HCT116 (cell line): Measurements from ENCODE around the gene SCFD2. TPM values are rescaled to one million over a fixed set of nuclear protein-coding genes. Genes with fewer than 3 reads are reported as not detected.

ENCODE experiments used
- ATAC-seq: fragments of 200-7000 bp; cut with Tn5 transposase; 2 replicates; pipeline ENCODE4 v1.9.1; 2020; ENCODE audit warnings: mild to moderate bottlenecking, moderate library complexity
- BruUV-seq: library from RNA; stranded (reverse); fragments of 400-500 nt; replicated peaks from 2 replicates; lab custom pipeline; 2021; lab: Mats Ljungman, UMichigan
- CTCF ChIA-PET: fragments of 300-600 bp; sonication (Branson Sonifier 250); formaldehyde crosslinking; loops from one replicate; lab custom pipeline; 2021; ENCODE audit warnings: antibody characterized with exemption; lab: Charles Lee
- POLR2A ChIA-PET: fragments of 300-600, 350-600 bp; sonication (Branson Sonifier 250); formaldehyde crosslinking; loops from one replicate; lab custom pipeline; 2021; ENCODE audit warnings: antibody characterized with exemption; lab: Charles Lee
- RAD21 ChIA-PET, 2 experiments: fragments of 300-600 bp; sonication (Branson Sonifier 250); formaldehyde crosslinking; loops; one replicate each; lab custom pipeline; 2023; ENCODE audit warnings: low total read pairs in 2 of 2; ENCODE audit not compliant: uncharacterized antibody in 2 of 2, unreplicated experiment in 2 of 2, low non-redundant PET in 1 of 2; lab: Charles Lee
- DNase-seq: peaks from one replicate; pipeline ENCODE4 v3.0.0-alpha.2; 2010; ENCODE audit warnings: low read depth, low spot score
- H2AFZ ChIP-seq: fragments of 200-600 bp; shearing (Covaris generic), sonication (generic); 2 replicates; pipeline ENCODE4 v1.6.1; 2017; ENCODE audit warnings: low read depth, mixed run types, mixed read lengths, antibody characterized with exemption, low read length; ENCODE audit not compliant: poor library complexity, severe bottlenecking
- H3K27ac ChIP-seq: 2 replicates; pipeline ENCODE4 v1.5.1; 2012; ENCODE audit warnings: low read depth, low read length
- H3K27me3 ChIP-seq: fragments of 200-600 bp; sonication (generic); 2 replicates; pipeline ENCODE4 v1.6.1; 2016; ENCODE audit warnings: mixed run types, low read length, mixed read lengths; ENCODE audit not compliant: insufficient read depth
- H3K36me3 ChIP-seq, 2 experiments: fragments of 200-500 bp in 1 of 2; fragments of 200-600 bp in 1 of 2; sonication (Bioruptor generic) in 1 of 2; sonication (generic) in 1 of 2; 2 replicates each; pipeline versions ENCODE4 v1.5.1 to v1.6.1; 2014 to 2016; ENCODE audit warnings: low read length in 2 of 2, inconsistent platforms in 1 of 2, mixed read lengths in 1 of 2, mixed run types in 1 of 2; ENCODE audit not compliant: insufficient read depth in 2 of 2, control insufficient read depth in 1 of 2
- H3K4me1 ChIP-seq, 2 experiments: fragments of 200-600 bp in 1 of 2; sonication (generic) in 1 of 2; 2 replicates each; pipeline versions ENCODE4 v1.5.1 to v1.6.1; 2012 to 2017; ENCODE audit warnings: low read length in 2 of 2, inconsistent platforms in 1 of 2, mild to moderate bottlenecking in 1 of 2, mixed read lengths in 1 of 2, mixed run types in 1 of 2, moderate library complexity in 1 of 2; ENCODE audit not compliant: insufficient read depth in 2 of 2, control insufficient read depth in 1 of 2
- H3K4me2 ChIP-seq: fragments of 200-600 bp; sonication (generic); 2 replicates; pipeline ENCODE4 v1.6.1; 2017; ENCODE audit warnings: mixed run types, low read length, mixed read lengths
- H3K4me3 ChIP-seq, 2 experiments: fragments of 200-600 bp in 1 of 2; sonication (generic) in 1 of 2; replicated peaks in 1 of 2; 2 replicates each; pipeline ENCODE4 v1.5.1; 2011 to 2016; ENCODE audit warnings: low read length in 2 of 2, control low read depth in 1 of 2, low read depth in 1 of 2, mild to moderate bottlenecking in 1 of 2, mixed read lengths in 1 of 2, mixed run types in 1 of 2
- H3K79me2 ChIP-seq: fragments of 200-600 bp; sonication (generic); 2 replicates; pipeline ENCODE4 v1.6.1; 2017; ENCODE audit warnings: mild to moderate bottlenecking, mixed run types, low read length, moderate library complexity, mixed read lengths; ENCODE audit not compliant: insufficient read depth
- H3K9ac ChIP-seq: fragments of 200-600 bp; sonication (generic); 2 replicates; pipeline ENCODE4 v1.6.1; 2016; ENCODE audit warnings: low read length, mixed read lengths
- H3K9me2 ChIP-seq: fragments of 200-600 bp; sonication (generic), shearing (Covaris generic); 2 replicates; pipeline ENCODE4 v1.6.1; 2017; ENCODE audit warnings: mixed run types, mild to moderate bottlenecking, moderate library complexity; ENCODE audit not compliant: insufficient read depth
- H3K9me3 ChIP-seq, 2 experiments: fragments of 200-500 bp in 1 of 2; fragments of 200-600 bp in 1 of 2; sonication (Bioruptor generic) in 1 of 2; sonication (generic) in 1 of 2; 2 replicates each; pipeline ENCODE4 v1.6.1; 2014 to 2017; ENCODE audit warnings: low read length in 2 of 2, mixed read lengths in 2 of 2, inconsistent platforms in 1 of 2, low read depth in 1 of 2, mild to moderate bottlenecking in 1 of 2, mixed run types in 1 of 2, moderate library complexity in 1 of 2; ENCODE audit not compliant: control insufficient read depth in 1 of 2, insufficient read depth in 1 of 2
- H4K20me1 ChIP-seq: fragments of 200-600 bp; sonication (generic), shearing (Covaris generic); 2 replicates; pipeline ENCODE4 v1.6.1; 2017; ENCODE audit warnings: mixed run types, mild to moderate bottlenecking, moderate library complexity; ENCODE audit not compliant: insufficient read depth
- ATF3 ChIP-seq: IDR thresholded peaks from 2 replicates; pipeline ENCODE4 v1.6.1; 2012
- CEBPB ChIP-seq: IDR thresholded peaks from 2 replicates; pipeline ENCODE4 v1.6.1; 2012; ENCODE audit warnings: low read depth
- ELF1 ChIP-seq: IDR thresholded peaks from 2 replicates; pipeline ENCODE4 v1.6.1; 2012; ENCODE audit warnings: low read depth, borderline replicate concordance
- EZH2 ChIP-seq: fragments of 200-600 bp; sonication (generic); IDR thresholded peaks from 2 replicates; pipeline ENCODE4 v1.6.1; 2017; ENCODE audit warnings: antibody characterized with exemption, mixed run types
- EZH2phosphoT487 ChIP-seq: fragments of 200-600 bp; IDR thresholded peaks from 2 replicates; pipeline ENCODE4 v1.6.1; 2018; ENCODE audit warnings: antibody characterized with exemption, borderline replicate concordance
- JUND ChIP-seq: IDR thresholded peaks from 2 replicates; pipeline ENCODE4 v1.6.1; 2012
- POLR2A ChIP-seq: IDR thresholded peaks from 2 replicates; pipeline ENCODE4 v1.7.0; 2011; ENCODE audit warnings: borderline replicate concordance; ENCODE audit not compliant: insufficient read depth, insufficient read length; ENCODE audit errors: extremely low read depth
- POLR2AphosphoS5 ChIP-seq: IDR thresholded peaks from 2 replicates; pipeline ENCODE4 v1.6.1; 2011; ENCODE audit warnings: mild to moderate bottlenecking, low read depth, low read length, moderate library complexity
- RAD21 ChIP-seq: IDR thresholded peaks from 2 replicates; pipeline ENCODE4 v1.6.1; 2012; ENCODE audit warnings: low read depth, mild to moderate bottlenecking
- SIN3A ChIP-seq: IDR thresholded peaks from 2 replicates; pipeline ENCODE4 v1.6.1; 2012; ENCODE audit warnings: low read depth
- SRF ChIP-seq: IDR thresholded peaks from 2 replicates; pipeline ENCODE4 v1.6.1; 2012; ENCODE audit warnings: low read depth
- TCF7L2 ChIP-seq: IDR thresholded peaks from 2 replicates; pipeline ENCODE4 v1.7.0; 2011; ENCODE audit warnings: borderline replicate concordance, inconsistent platforms; ENCODE audit not compliant: insufficient read depth, insufficient read length; ENCODE audit errors: extremely low read depth
- YY1 ChIP-seq: IDR thresholded peaks from 2 replicates; pipeline ENCODE4 v1.6.1; 2011; ENCODE audit warnings: low read length, low read depth, moderate library complexity, mild to moderate bottlenecking; ENCODE audit not compliant: insufficient replicate concordance; ENCODE audit errors: extremely low read depth
- ZFX ChIP-seq: fragments of 450-650 bp; IDR thresholded peaks from 2 replicates; pipeline ENCODE4 v1.6.1; 2017
- ZNF274 ChIP-seq: fragments of 200-500 bp; sonication (Bioruptor generic); IDR thresholded peaks from 2 replicates; pipeline ENCODE4 v1.6.1; 2014; ENCODE audit warnings: mild to moderate bottlenecking, low read depth, low read length, inconsistent platforms
- intact Hi-C: fragments of 100-400 bp; cut with micrococcal nuclease; formaldehyde crosslinking; loops from 2 replicates; pipeline ENCODE4 v1.10.0; 2022
- total RNA-seq: library from RNA; stranded (reverse); gene quantifications from one replicate; pipeline ENCODE4 v1.2.1, GENCODE V29; 2021; ENCODE audit not compliant: unreplicated experiment
- TF ChIP-seq, protein P1 (sequence below): IDR thresholded peaks from 2 replicates; pipeline ENCODE4 v1.6.1; 2012; ENCODE audit warnings: low read depth

The SCFD2 gene
- total RNA-seq, 1 experiment from 2014 or later: 13.6 TPM

DNA sequence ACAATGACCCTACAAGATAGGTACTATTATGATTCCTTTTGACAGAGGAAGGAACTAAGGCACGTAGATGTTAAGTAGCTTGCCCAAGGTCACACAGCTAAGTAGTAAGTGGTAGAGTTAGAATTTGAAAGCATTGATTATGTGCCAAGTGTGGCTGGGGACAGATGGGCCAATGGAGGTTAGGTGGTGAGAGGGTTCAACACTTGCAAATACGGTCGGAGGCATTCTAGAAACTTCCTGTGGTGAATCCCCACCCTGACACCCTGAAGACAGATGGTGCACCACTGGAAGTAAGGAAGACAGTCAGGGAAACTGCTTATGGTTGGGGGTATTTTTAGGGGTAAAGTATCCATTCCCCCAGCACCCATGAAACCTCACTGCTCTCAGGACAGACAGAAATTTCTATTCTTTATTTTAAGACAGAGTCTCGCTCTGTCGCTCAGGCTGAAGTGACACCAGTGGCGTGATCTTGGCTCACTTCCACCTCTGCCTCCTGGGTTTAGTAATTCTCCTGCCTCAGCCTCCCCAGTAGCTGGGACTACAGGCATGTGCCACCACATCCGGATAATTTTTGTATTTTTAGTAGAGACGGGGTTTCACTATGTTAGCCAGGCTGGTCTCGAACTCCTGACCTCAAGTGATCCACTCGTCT lies 361.2 kb downstream of the SCFD2 start:
- TF ChIP-seq YY1 (no peak), TCF7L2 (no peak), POLR2AphosphoS5 (no peak), EZH2 (no peak), POLR2A (no peak), SRF (no peak), ZFX (no peak)
- ChIA-PET POLR2A (no interaction called here), CTCF (no interaction called here), RAD21 (no interaction called here)
- H3K36me3 ChIP-seq: no peaks in the 10 kb centered on the region
- no peaks in the 10 kb centered on the region for H4K20me1 ChIP-seq
- no peak for DNase-seq
- ATAC-seq: no peak
- no peaks in the 10 kb centered on the region for H3K9me3 ChIP-seq
- no peaks in the 10 kb centered on the region for H3K9me2 ChIP-seq
- H3K4me2 ChIP-seq: no peak overlapping the region
- H3K4me3 ChIP-seq: no peak overlapping the region
- BruUV-seq: no TSS peak
- no peaks in the 10 kb centered on the region for H3K79me2 ChIP-seq
- no peaks in the 10 kb centered on the region for H3K27me3 ChIP-seq
- H3K9ac ChIP-seq: no peak overlapping the region
- H3K27ac ChIP-seq: no peak overlapping the region
- no peak overlapping the region for H2AFZ ChIP-seq
- no peaks in the 10 kb centered on the region for H3K4me1 ChIP-seq
- intact Hi-C loops: no loop called here

GRCh38 chr4:53003959-53004358 lies 361.9 kb downstream of the SCFD2 start:
- ATAC-seq (no peak), DNase-seq (no peak)
- H3K27ac ChIP-seq: no peak overlapping the region
- no peak overlapping the region for H3K9ac ChIP-seq
- intact Hi-C loops: no loop called here
- no peaks in the 10 kb centered on the region for H3K9me2 ChIP-seq
- POLR2A ChIA-PET: no interaction called here
- RAD21 ChIA-PET: no interaction called here
- TF ChIP-seq POLR2A: no peak
- TF ChIP-seq JUND: no peak
- no peak for TF ChIP-seq ATF3
- no peak for TF ChIP-seq ELF1
- no peak for TF ChIP-seq SIN3A
- no peak for TF ChIP-seq EZH2
- no peak for TF ChIP-seq YY1
- no peak for TF ChIP-seq TCF7L2
- TF ChIP-seq EZH2phosphoT487: no peak
- TF ChIP-seq, protein P1, sequence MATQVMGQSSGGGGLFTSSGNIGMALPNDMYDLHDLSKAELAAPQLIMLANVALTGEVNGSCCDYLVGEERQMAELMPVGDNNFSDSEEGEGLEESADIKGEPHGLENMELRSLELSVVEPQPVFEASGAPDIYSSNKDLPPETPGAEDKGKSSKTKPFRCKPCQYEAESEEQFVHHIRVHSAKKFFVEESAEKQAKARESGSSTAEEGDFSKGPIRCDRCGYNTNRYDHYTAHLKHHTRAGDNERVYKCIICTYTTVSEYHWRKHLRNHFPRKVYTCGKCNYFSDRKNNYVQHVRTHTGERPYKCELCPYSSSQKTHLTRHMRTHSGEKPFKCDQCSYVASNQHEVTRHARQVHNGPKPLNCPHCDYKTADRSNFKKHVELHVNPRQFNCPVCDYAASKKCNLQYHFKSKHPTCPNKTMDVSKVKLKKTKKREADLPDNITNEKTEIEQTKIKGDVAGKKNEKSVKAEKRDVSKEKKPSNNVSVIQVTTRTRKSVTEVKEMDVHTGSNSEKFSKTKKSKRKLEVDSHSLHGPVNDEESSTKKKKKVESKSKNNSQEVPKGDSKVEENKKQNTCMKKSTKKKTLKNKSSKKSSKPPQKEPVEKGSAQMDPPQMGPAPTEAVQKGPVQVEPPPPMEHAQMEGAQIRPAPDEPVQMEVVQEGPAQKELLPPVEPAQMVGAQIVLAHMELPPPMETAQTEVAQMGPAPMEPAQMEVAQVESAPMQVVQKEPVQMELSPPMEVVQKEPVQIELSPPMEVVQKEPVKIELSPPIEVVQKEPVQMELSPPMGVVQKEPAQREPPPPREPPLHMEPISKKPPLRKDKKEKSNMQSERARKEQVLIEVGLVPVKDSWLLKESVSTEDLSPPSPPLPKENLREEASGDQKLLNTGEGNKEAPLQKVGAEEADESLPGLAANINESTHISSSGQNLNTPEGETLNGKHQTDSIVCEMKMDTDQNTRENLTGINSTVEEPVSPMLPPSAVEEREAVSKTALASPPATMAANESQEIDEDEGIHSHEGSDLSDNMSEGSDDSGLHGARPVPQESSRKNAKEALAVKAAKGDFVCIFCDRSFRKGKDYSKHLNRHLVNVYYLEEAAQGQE: no peak
- TF ChIP-seq ZNF274: no peak
- no peak for TF ChIP-seq SRF
- TF ChIP-seq RAD21: no peak
- no peak for TF ChIP-seq POLR2AphosphoS5
- TF ChIP-seq CEBPB: no peak
- H2AFZ ChIP-seq: no peak overlapping the region
- no peaks in the 10 kb centered on the region for H3K79me2 ChIP-seq
- H3K4me3 ChIP-seq: no peak overlapping the region
- H3K9me3 ChIP-seq: no peaks in the 10 kb centered on the region
- no peaks in the 10 kb centered on the region for H3K4me1 ChIP-seq
- BruUV-seq: no TSS peak
- no peaks in the 10 kb centered on the region for H4K20me1 ChIP-seq
- no peaks in the 10 kb centered on the region for H3K27me3 ChIP-seq
- no peak overlapping the region for H3K4me2 ChIP-seq
- H3K36me3 ChIP-seq: no peaks in the 10 kb centered on the region
- CTCF ChIA-PET: no interaction called here
